ENCODE measurements around the gene TSSK3. TPM values are rescaled to one million over a fixed set of nuclear protein-coding genes. Genes with fewer than 3 reads are reported as not detected.

The TSSK3 gene
- total RNA-seq, 1 experiment from 2014 or later, result not detected

DNA sequence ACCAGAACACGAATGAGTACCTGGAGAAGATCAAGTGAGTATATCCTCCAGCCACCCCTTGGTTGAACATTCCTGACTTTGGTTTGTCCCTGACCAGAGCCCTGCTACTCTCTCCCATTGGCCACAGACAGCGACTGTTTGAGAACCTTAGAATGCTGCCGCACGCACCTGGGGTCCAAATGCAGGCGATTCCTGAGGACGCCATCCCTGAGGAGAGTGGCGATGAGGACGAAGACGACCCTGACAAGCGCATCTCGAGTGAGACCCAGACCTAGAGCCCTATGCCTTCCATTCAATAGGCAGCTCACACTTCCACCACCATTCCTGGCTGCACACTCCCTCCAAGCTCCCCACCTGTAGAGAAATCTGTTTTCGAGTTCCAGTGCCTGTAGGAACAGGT lies 30.8 kb upstream of the TSSK3 start:
- intact Hi-C loops (cut with micrococcal nuclease), result loop anchor here (5.0 kb wide), 1 partner anchor 89 kb away; no protein-coding TSS in a partner anchor
- no peak overlapping the region for H3K4me2 ChIP-seq (ENCODE audit: low read length)
- TF ChIP-seq, protein P1, sequence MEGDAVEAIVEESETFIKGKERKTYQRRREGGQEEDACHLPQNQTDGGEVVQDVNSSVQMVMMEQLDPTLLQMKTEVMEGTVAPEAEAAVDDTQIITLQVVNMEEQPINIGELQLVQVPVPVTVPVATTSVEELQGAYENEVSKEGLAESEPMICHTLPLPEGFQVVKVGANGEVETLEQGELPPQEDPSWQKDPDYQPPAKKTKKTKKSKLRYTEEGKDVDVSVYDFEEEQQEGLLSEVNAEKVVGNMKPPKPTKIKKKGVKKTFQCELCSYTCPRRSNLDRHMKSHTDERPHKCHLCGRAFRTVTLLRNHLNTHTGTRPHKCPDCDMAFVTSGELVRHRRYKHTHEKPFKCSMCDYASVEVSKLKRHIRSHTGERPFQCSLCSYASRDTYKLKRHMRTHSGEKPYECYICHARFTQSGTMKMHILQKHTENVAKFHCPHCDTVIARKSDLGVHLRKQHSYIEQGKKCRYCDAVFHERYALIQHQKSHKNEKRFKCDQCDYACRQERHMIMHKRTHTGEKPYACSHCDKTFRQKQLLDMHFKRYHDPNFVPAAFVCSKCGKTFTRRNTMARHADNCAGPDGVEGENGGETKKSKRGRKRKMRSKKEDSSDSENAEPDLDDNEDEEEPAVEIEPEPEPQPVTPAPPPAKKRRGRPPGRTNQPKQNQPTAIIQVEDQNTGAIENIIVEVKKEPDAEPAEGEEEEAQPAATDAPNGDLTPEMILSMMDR (conservative IDR thresholded peaks at IDR 0.05; ENCODE audit: low read depth, low read length), result no peak
- no peak for TF ChIP-seq EZH2 (IDR thresholded peaks at IDR 0.05; ENCODE audit: low read length, unreplicated experiment)
- TF ChIP-seq EZH2phosphoT487 (IDR thresholded peaks at IDR 0.05; ENCODE audit: borderline replicate concordance, low read length), result no peak

DNA sequence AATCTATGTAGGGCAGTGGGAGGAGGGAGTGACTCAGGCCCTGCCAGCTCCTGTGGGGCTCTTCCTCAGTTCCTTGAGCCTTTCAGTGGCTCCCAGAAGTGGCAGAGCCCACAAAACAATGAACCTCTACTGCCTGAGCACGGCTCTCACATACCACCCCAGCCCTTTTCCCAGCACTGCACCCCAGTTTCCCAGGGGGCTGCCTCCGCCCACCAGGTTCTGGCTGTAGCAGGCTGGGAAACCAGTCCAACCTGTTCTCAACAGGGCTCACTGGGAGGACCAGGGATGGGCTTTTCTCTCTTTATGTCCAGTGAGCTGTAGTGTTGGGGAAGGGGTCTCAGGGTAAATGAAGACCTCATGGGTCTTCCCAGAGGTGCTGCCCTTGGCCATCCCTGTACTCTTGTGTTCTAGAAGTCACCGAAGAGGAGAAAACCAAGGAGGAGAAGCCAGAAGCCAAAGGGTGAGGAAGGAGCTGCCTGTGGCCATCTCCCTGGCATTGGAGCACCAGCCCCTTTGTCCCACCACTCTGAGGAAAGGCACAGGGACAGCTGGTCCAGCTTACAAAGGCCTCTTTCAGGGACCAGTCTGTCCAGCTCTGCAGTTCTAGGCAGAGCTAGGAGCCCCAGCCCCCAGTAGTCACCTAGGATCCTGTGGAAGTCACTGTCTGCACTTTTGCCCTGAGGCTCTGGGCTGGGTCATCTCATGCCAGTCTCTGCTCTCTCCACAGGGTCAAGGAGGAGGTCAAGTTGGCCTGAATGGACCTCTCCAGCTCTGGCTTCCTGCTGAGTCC lies 29.9 kb upstream of the TSSK3 start:
- Histone ChIP-seq H3K9me3 (ENCODE audit: low read length) (no peaks in the 10 kb centered on the region), H3K27me3 (ENCODE audit: low read length) (no peaks in the 10 kb centered on the region), H3K36me3 (ENCODE audit: low read depth, low read length) (peaks cover 44% of the 10 kb centered on the region), H3K4me1 (ENCODE audit: insufficient read depth, low read length) (peaks cover 43% of the 10 kb centered on the region), H3K4me3 (ENCODE audit: low read length) (no peak overlapping the region), H3K27ac (ENCODE audit: low read length) (peak overlapping the region; percentile 44), H2AFZ (ENCODE audit: low read length) (no peak overlapping the region), H3K79me2 (ENCODE audit: low read length) (peaks cover 23% of the 10 kb centered on the region), H3K9me2 (replicated peaks; ENCODE audit: low read length) (no peaks in the 10 kb centered on the region), H4K20me1 (ENCODE audit: low read length) (peaks cover 27% of the 10 kb centered on the region), H3F3A (ENCODE audit: low read length, unreplicated experiment) (peaks cover 3% of the 10 kb centered on the region), H3K9ac (ENCODE audit: low read length) (no peak overlapping the region), H3K4me2 (ENCODE audit: low read length) (peak overlapping the region; percentile 21)
- CTCF ChIA-PET, result interaction anchor here (0.5 kb wide), 1 partner anchor 38 kb away, joined by 3 read pairs; no protein-coding TSS in a partner anchor
- DNase-seq (peak; percentile 50), ATAC-seq (0 out of 2 replicates have a peak, but pooled peaks have one; percentile 6)
- no TSS peak for BruUV-seq (replicated peaks)
- POLR2A ChIA-PET (ENCODE audit: unreplicated experiment), result interaction anchor here (0.6 kb wide), 1 partner anchor 617 kb away, joined by 3 read pairs; no protein-coding TSS in a partner anchor
- intact Hi-C loops (cut with micrococcal nuclease), result loop anchor here (5.0 kb wide), 1 partner anchor 90 kb away; no protein-coding TSS in a partner anchor
- TF ChIP-seq EZH2phosphoT487 (IDR thresholded peaks at IDR 0.05; ENCODE audit: borderline replicate concordance, low read length) (no peak), EZH2 (IDR thresholded peaks at IDR 0.05; ENCODE audit: low read length, unreplicated experiment) (no peak)
- TF ChIP-seq, protein P1 (conservative IDR thresholded peaks at IDR 0.05; ENCODE audit: low read depth, low read length), result no peak

More for the DNA sequence above, 30.8 kb upstream of the TSSK3 start:
- no peak for DNase-seq
- no peak overlapping the region for H3K9ac ChIP-seq (ENCODE audit: low read length)
- no peak overlapping the region for H3K4me3 ChIP-seq (ENCODE audit: low read length)
- H2AFZ ChIP-seq (ENCODE audit: low read length), result no peak overlapping the region
- ATAC-seq, result no peak
- no peaks in the 10 kb centered on the region for H3K27me3 ChIP-seq (ENCODE audit: low read length)
- H3K36me3 ChIP-seq (ENCODE audit: low read depth, low read length), result peaks cover 50% of the 10 kb centered on the region
- peaks cover 23% of the 10 kb centered on the region for H3K79me2 ChIP-seq (ENCODE audit: low read length)
- peaks cover 27% of the 10 kb centered on the region for H4K20me1 ChIP-seq (ENCODE audit: low read length)
- H3F3A ChIP-seq (ENCODE audit: low read length, unreplicated experiment), result peaks cover 3% of the 10 kb centered on the region
- POLR2A ChIA-PET (ENCODE audit: unreplicated experiment), result no interaction called here
- H3K27ac ChIP-seq (ENCODE audit: low read length), result no peak overlapping the region
- H3K9me2 ChIP-seq (replicated peaks; ENCODE audit: low read length), result no peaks in the 10 kb centered on the region
- no TSS peak for BruUV-seq (replicated peaks)
- no peaks in the 10 kb centered on the region for H3K9me3 ChIP-seq (ENCODE audit: low read length)
- CTCF ChIA-PET, result no interaction called here
- peaks cover 34% of the 10 kb centered on the region for H3K4me1 ChIP-seq (ENCODE audit: insufficient read depth, low read length)
